NB4 (cell line): ENCODE measurements around the gene AAMDC.
"Not testable (repeated sequence)": the region's sequence is repeated elsewhere in the genome, so short reads cannot be mapped to it uniquely, and the experiment has no call there.

Experiments used
- CTCF ChIP-seq: IDR thresholded peaks from one replicate; pipeline ENCODE4 v1.5.1; 2012; ENCODE audit warnings: low read depth, low read length
- MAX ChIP-seq: IDR thresholded peaks from 2 replicates; pipeline ENCODE4 v1.6.1; 2011; ENCODE audit warnings: low read depth, low read length
- POLR2A ChIP-seq: IDR thresholded peaks from 2 replicates; pipeline ENCODE4 v1.6.1; 2011; ENCODE audit warnings: mild to moderate bottlenecking; ENCODE audit not compliant: insufficient read length; ENCODE audit errors: extremely low read depth

GRCh38 chr11:77891703-77892102 lies 70.8 kb downstream of the AAMDC start:
- TF ChIP-seq CTCF, POLR2A, MAX: not testable (repeated sequence)
